C4-2B (cell line): ENCODE measurements around the gene ASCC3.

ENCODE experiments used
- CTCF ChIP-seq: fragments of 450-650 bp; conservative IDR thresholded peaks from 2 replicates; pipeline ENCODE4 v1.5.1; 2017; ENCODE audit warnings: mild to moderate bottlenecking
- ZFX ChIP-seq: fragments of 450-650 bp; IDR thresholded peaks from 2 replicates; pipeline ENCODE4 v1.6.1; 2017

DNA sequence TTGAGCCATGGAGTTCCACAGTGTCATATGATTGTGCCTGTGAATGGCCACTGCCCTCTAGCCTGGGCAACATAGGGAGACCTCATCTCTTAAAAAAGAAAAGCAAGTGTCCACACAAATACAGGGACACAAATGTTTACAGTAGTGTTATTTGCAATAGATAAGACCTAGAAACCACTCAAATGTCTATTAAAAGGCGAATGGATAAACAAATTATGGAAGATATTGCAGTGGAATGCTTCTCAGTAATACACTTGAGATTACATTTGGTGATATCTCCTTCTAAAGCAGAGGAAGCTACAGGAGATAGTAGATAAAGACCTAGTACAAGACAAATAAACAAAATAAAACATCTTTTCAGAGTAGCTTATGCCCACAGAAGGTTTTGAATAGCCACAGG is 44.6 kb upstream of the ASCC3 start:
- TF ChIP-seq CTCF (no peak), ZFX (no peak)
